Right lobe of liver (tissue), 6 donors: ENCODE measurements around the gene BTG2. TPM values are rescaled to one million over a fixed set of nuclear protein-coding genes. Genes with fewer than 3 reads are reported as not detected.
A peak's percentile ranks its signal among the peaks of the same experiment; 100 is the strongest.

ENCODE experiments used
- ATAC-seq, 4 donors: fragments of 200-7000 bp; cut with Tn5 transposase; one replicate each; pipeline ENCODE4 v1.9.1; 2020; ENCODE audit warnings: mild to moderate bottlenecking in 4 of 4, moderate library complexity in 4 of 4
- DNase-seq, 3 donors: peaks; one replicate each; pipeline ENCODE4 v3.0.0-alpha.2; 2020
- H3K27ac ChIP-seq, 3 donors: fragments of 200-600 bp; one replicate each; pipeline ENCODE4 v1.8.0; 2022
- H3K27me3 ChIP-seq, 2 donors: fragments of 200-600 bp; one replicate each; pipeline ENCODE4 v1.8.0; 2022
- H3K36me3 ChIP-seq, 4 donors: fragments of 200-600 bp; sonication (generic) in 1 of 4; one replicate each; pipeline versions ENCODE4 v1.5.1 to v1.8.0; 2017 to 2022; ENCODE audit warnings: control low read depth in 1 of 4
- H3K4me1 ChIP-seq, 4 donors: fragments of 200-600 bp; sonication (generic) in 1 of 4; one replicate each; pipeline versions ENCODE4 v1.5.1 to v1.8.0; 2017 to 2022; ENCODE audit warnings: control low read depth in 1 of 4
- H3K4me3 ChIP-seq, 3 donors: fragments of 200-600 bp; one replicate each; pipeline ENCODE4 v1.8.0; 2022
- H3K9me3 ChIP-seq, 4 donors: fragments of 200-600 bp; sonication (generic) in 1 of 4; one replicate each; pipeline versions ENCODE4 v1.5.1 to v1.8.0; 2017 to 2022; ENCODE audit warnings: control low read depth in 1 of 4
- POLR2A ChIP-seq: fragments of 450-650 bp; IDR thresholded peaks from one replicate; pipeline ENCODE4 v1.6.1; 2017; ENCODE audit warnings: antibody characterized with exemption, mild to moderate bottlenecking
- WGBS: methylation state at CpG from one replicate; pipeline ENCODE4 v1.1.6; 2018; ENCODE audit warnings: low coverage, low lambda C conversion rate; ENCODE audit not compliant: insufficient coverage; ENCODE audit errors: missing lambda C conversion rate; 5-methylcytosine and 5-hydroxymethylcytosine counted together
- intact Hi-C, 2 donors: fragments of 100-400 bp; cut with DNase I; formaldehyde crosslinking; loops; one replicate each; pipeline versions ENCODE4 v1.11.2 to v1.14.1; 2022
- total RNA-seq, 6 experiments: library from RNA; depleted of rRNA in 2 of 6; stranded (reverse); fragments of >200 nt in 2 of 6; fragmentation: NEBNext Ultra II Directional in 3 of 6; extraction: Animal tissue kit (Norgen Biotek cat#: 25700) in 3 of 6; gene quantifications; one replicate each; pipeline versions ENCODE4 v1.1.0 to v1.2.4, GENCODE V29; 2016 to 2023
- TF ChIP-seq, protein P1 (sequence below), 4 donors: fragments of 200-600 bp in 3 of 4; fragments of 450-650 bp in 1 of 4; IDR thresholded peaks; one replicate each; pipeline versions ENCODE4 v1.5.1 to v1.8.0; 2016 to 2022; ENCODE audit warnings: antibody characterized with exemption in 4 of 4, mild to moderate bottlenecking in 2 of 4
- donor health status: DM: no; HTN: yes; CAD: no.
- donor health status: DM: no; HTN: no; CAD: no.
- donor health status: DM: no; HTN: no; CAD: no.
- donor health status: DM: no; HTN: yes; CAD: no.
- donor health status: DM: no; HTN: yes; CAD: no.

The BTG2 gene
- total RNA-seq, 6 experiments from 2014 or later = 2.0 to 11.2 (median 5.4) TPM

- TF ChIP-seq POLR2A = no peak
- TF ChIP-seq, protein P1, sequence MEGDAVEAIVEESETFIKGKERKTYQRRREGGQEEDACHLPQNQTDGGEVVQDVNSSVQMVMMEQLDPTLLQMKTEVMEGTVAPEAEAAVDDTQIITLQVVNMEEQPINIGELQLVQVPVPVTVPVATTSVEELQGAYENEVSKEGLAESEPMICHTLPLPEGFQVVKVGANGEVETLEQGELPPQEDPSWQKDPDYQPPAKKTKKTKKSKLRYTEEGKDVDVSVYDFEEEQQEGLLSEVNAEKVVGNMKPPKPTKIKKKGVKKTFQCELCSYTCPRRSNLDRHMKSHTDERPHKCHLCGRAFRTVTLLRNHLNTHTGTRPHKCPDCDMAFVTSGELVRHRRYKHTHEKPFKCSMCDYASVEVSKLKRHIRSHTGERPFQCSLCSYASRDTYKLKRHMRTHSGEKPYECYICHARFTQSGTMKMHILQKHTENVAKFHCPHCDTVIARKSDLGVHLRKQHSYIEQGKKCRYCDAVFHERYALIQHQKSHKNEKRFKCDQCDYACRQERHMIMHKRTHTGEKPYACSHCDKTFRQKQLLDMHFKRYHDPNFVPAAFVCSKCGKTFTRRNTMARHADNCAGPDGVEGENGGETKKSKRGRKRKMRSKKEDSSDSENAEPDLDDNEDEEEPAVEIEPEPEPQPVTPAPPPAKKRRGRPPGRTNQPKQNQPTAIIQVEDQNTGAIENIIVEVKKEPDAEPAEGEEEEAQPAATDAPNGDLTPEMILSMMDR (IDR thresholded peaks at IDR 0.05) = no peak
- peak overlapping the region in 2 of 3 donors; percentile 24 to 35 for H3K27ac ChIP-seq
Measured at GRCh38 chr1:203325418-203326091, 20.2 kb downstream of the BTG2 start.

DNA sequence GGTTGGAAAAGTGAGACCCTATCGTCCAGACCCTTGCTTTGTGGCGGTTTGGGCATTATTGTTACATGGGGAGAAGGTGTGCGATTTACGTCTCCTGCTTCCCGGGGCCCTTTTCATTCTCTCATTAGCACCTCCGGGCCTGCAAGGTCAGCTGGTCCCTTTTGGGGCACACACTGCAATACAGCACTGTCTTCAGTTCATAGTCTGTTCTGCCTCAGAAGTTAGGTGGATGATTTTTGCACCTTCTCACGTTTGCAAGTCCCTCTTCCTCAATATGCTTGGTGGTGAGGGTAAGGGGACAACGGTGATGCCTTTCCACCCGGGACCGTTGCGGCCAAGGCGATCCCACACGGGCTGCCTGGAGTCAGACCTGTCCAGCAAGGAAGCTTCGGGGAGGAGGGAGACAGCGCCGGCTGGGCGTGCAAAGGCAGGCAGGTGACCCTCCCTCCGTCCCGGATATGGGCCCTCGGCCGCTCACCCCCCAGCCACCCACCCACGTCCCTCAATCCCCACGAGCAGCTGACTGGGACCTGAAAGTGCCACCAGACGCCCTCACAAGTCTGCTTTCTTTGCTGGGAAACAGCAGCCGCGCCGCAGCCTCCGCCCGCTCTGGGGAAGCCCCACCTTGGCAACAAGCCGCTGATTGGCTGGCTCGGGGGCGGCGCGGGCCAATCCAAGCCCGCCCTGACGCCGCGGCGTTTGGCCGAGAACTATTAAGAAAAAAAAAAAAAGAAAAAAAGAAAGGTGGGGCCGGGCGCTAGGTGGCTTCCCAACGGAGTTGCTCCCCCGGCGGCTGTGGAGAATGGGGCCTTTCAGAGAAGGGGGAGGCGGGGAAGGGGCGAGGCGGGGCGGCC is 21.7 kb downstream of the BTG2 start:
- peaks cover 0 to 5% (median under 1%) of the 10 kb centered on the region in 4 donors for H3K4me1 ChIP-seq
- no peaks in the 10 kb centered on the region for H3K27me3 ChIP-seq
- H3K36me3 ChIP-seq = no peaks in the 10 kb centered on the region
- intact Hi-C loops = no loop called here
- TF ChIP-seq, protein P1 (IDR thresholded peaks at IDR 0.05) = no peak
- peak; percentile 40 for TF ChIP-seq POLR2A
- peak; percentile 94 to 96 (median 95) for DNase-seq
- peak overlapping the region; percentile 50 to 83 (median 82) for H3K27ac ChIP-seq
- peak overlapping the region; percentile 33 to 55 (median 47) for H3K4me3 ChIP-seq
- ATAC-seq = peak; percentile 92 to 95 (median 94)
- 10% methylated on average over 23 of the region's 49 CpGs for WGBS
- no peaks in the 10 kb centered on the region for H3K9me3 ChIP-seq

More at GRCh38 chr1:203325418-203326091, 20.2 kb downstream of the BTG2 start:
- DNase-seq (peak; percentile 63 to 71 (median 68)), ATAC-seq (peak in 3 of 4 donors; percentile 2 to 7 (median 7))
- no peaks in the 10 kb centered on the region for H3K9me3 ChIP-seq
- H3K4me1 ChIP-seq = peaks cover 0 to 5% (median under 1%) of the 10 kb centered on the region in 4 donors
- H3K27me3 ChIP-seq = no peaks in the 10 kb centered on the region
- no peak overlapping the region for H3K4me3 ChIP-seq
- no peaks in the 10 kb centered on the region for H3K36me3 ChIP-seq
- intact Hi-C loops = no loop called here
- 59% methylated on average over 12 of the region's 13 CpGs for WGBS

DNA sequence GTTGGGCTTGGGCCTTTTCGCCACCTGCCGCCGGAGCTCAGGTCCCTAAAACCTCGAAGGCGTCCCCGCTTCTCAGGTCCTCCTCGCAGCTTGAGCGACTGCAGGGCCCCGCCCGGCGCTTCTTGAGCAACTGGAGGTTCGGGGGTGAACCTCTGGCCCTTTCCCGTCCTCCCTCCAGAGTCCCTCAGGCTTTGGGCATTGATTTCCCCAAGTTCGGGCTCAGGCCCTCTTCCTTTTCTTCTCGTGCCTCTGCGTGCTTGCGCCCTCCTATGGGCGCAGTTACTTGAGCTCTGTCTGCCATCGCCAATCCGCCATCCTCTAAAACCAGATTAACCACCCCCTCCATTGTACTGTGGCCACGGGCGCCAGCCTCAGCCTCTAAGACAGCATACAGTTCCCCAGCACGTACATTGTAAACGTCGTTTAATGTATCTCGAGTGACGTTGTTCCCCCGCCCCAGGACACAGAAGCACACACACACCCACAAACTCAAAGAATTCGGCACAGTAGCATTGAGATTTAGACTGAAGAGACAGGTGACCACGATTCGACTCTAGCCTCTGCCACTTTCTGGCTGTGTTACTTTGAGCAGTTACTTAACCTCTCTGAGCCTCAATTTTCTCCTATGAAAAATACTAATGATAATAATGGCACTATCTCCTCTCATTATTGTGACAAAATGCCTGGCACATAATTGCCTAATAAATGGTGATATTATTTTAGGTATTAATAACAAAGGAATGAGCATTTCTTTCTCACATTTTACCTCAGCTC is 22.6 kb downstream of the BTG2 start:
- DNase-seq = peak in 1 of 3 donors; percentile 63
- H3K4me3 ChIP-seq = peak overlapping the region; percentile 33 to 55 (median 47)
- peaks cover 0 to 2% (median under 1%) of the 10 kb centered on the region in 4 donors for H3K4me1 ChIP-seq

More for the DNA sequence above, 22.6 kb downstream of the BTG2 start:
- ATAC-seq = peak; percentile 56 to 63 (median 58)
- H3K36me3 ChIP-seq = no peaks in the 10 kb centered on the region
- peak overlapping the region; percentile 50 to 83 (median 82) for H3K27ac ChIP-seq
- 17% methylated on average over 18 of the region's 31 CpGs for WGBS
- intact Hi-C loops = no loop called here
- no peaks in the 10 kb centered on the region for H3K9me3 ChIP-seq
- H3K27me3 ChIP-seq = no peaks in the 10 kb centered on the region
- TF ChIP-seq, protein P1 (IDR thresholded peaks at IDR 0.05) = peak; percentile 12 to 40 (median 34)
- no peak for TF ChIP-seq POLR2A
